ENCODE data around the gene CDH4. TPM values are rescaled to one million over a fixed set of nuclear protein-coding genes. Genes with fewer than 3 reads are reported as not detected.

CDH4 gene
- total and polyA plus RNA-seq, 2 of the 4 experiments (the other 2 are of a cell fraction): 1.6 to 3.5 TPM

DNA sequence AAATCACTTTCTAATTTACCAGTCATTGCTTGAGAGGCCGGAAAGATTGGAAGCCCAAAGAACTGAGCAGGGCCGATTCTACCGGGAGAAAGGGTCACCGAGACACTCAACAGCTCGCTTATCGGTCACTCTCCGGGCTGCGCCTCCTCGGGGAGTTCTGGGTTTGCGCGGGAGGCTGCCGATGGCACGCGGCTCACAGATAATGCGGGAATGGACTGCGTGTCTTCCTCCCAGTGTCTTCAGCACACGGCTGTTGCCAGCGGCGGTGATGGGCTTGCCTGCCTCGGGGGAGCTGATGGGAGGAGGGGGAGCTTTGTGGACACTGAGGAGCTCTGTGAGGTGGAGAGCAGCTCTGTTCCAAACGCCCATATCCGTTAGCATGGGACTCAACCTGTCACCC lies 314.6 kb downstream of the CDH4 start:
- Histone ChIP-seq H2AK9ac (replicated peaks; ENCODE audit: low read depth, low read length, poor library complexity) (no peak overlapping the region), H3K9me1 (ENCODE audit: insufficient read depth, low read length) (peaks cover 4% of the 10 kb centered on the region; the same call in 1 of the 2 replicates), H3K9me3 (ENCODE audit: control insufficient read depth, insufficient read depth, low read length) (no peaks in the 10 kb centered on the region; the same call in 1 of the 2 replicates), H3K23ac (ENCODE audit: low read depth, low read length) (no peak overlapping the region), H4K8ac (ENCODE audit: low read depth in 2 of 2, low read length in 2 of 2) (no peak overlapping the region), H3K79me1 (ENCODE audit: low read depth in 1 of 2, low read length in 2 of 2) (no peaks in the 10 kb centered on the region), H3K14ac (replicated peaks; ENCODE audit: low read depth, low read length) (no peak overlapping the region), H3K27me3 (ENCODE audit: control insufficient read depth, insufficient read depth, low read length) (no peaks in the 10 kb centered on the region), H2BK15ac (ENCODE audit: low read depth, low read length) (no peak overlapping the region), H3K27ac (ENCODE audit: insufficient read depth, low read length) (no peak overlapping the region), H4K20me1 (ENCODE audit: insufficient read depth, low read length) (no peaks in the 10 kb centered on the region), H4K5ac (ENCODE audit: low read depth, low read length) (no peak overlapping the region), H3K36me3 (ENCODE audit: control insufficient read depth, insufficient read depth, low read length) (no peaks in the 10 kb centered on the region), H3K4ac (ENCODE audit: low read depth, low read length) (no peak overlapping the region), H3K56ac (ENCODE audit: extremely low read depth, insufficient read depth, low read length) (no peak overlapping the region), H2BK5ac (ENCODE audit: low read depth, low read length, poor library complexity, severe bottlenecking) (no peak overlapping the region), H2AFZ (replicated peaks; ENCODE audit: low read length, poor library complexity) (no peak overlapping the region), H2BK20ac (ENCODE audit: low read depth, low read length) (no peak overlapping the region), H4K91ac (ENCODE audit: insufficient read depth, low read depth, low read length) (no peak overlapping the region), H3K4me1 (ENCODE audit: control insufficient read depth, insufficient read depth, low read length) (no peaks in the 10 kb centered on the region), H3K4me3 (ENCODE audit: insufficient read depth, low read depth, low read length) (no peak overlapping the region), H3K9ac (ENCODE audit: low read depth, low read length) (no peak overlapping the region), H3K18ac (ENCODE audit: low read depth, low read length) (no peak overlapping the region), H3K4me2 (ENCODE audit: low read depth, low read length) (no peak overlapping the region), H2AK5ac (ENCODE audit: low read depth, low read length) (no peak overlapping the region), H2BK120ac (ENCODE audit: low read depth, low read length) (no peak overlapping the region)
- dilution Hi-C loops (cut with HindIII; ENCODE audit: low sequenced_read_pairs, unreplicated experiment) (no loop called here), intact Hi-C loops (cut with micrococcal nuclease) (no loop called here), in situ Hi-C loops (cut with MboI; ENCODE audit: low sequenced_read_pairs) (no loop called here)
- ATAC-seq (ENCODE audit: low read depth): no peak
- no TSS peak for BruUV-seq (replicated peaks)
- POLR2A ChIA-PET (ENCODE audit: unreplicated experiment): no interaction called here
- TF ChIP-seq RFX5 (IDR thresholded peaks at IDR 0.05; ENCODE audit: low read depth, low read length) (no peak), NFE2L2 (IDR thresholded peaks at IDR 0.05; ENCODE audit: low read depth, low read length) (no peak), MAZ (IDR thresholded peaks at IDR 0.05; ENCODE audit: borderline replicate concordance, low read depth, low read length) (no peak), FOS (IDR thresholded peaks at IDR 0.05; ENCODE audit: low read depth, low read length) (no peak), BHLHE40 (IDR thresholded peaks at IDR 0.05; ENCODE audit: low read depth, low read length) (no peak), POLR2A (IDR thresholded peaks at IDR 0.05; ENCODE audit: low read depth, low read length) (no peak), RCOR1 (IDR thresholded peaks at IDR 0.05; ENCODE audit: insufficient replicate concordance, low read length) (no peak), SMC3 (IDR thresholded peaks at IDR 0.05; ENCODE audit: low read depth, low read length) (no peak), CEBPB (IDR thresholded peaks at IDR 0.05; ENCODE audit: low read depth, low read length) (no peak), MXI1 (IDR thresholded peaks at IDR 0.05; ENCODE audit: borderline replicate concordance, low read depth, low read length) (no peak)
- TF ChIP-seq, protein P1, sequence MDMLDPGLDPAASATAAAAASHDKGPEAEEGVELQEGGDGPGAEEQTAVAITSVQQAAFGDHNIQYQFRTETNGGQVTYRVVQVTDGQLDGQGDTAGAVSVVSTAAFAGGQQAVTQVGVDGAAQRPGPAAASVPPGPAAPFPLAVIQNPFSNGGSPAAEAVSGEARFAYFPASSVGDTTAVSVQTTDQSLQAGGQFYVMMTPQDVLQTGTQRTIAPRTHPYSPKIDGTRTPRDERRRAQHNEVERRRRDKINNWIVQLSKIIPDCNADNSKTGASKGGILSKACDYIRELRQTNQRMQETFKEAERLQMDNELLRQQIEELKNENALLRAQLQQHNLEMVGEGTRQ (IDR thresholded peaks at IDR 0.05; ENCODE audit: low read depth, low read length): no peak
- TF ChIP-seq, protein P2, sequence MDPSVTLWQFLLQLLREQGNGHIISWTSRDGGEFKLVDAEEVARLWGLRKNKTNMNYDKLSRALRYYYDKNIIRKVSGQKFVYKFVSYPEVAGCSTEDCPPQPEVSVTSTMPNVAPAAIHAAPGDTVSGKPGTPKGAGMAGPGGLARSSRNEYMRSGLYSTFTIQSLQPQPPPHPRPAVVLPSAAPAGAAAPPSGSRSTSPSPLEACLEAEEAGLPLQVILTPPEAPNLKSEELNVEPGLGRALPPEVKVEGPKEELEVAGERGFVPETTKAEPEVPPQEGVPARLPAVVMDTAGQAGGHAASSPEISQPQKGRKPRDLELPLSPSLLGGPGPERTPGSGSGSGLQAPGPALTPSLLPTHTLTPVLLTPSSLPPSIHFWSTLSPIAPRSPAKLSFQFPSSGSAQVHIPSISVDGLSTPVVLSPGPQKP (IDR thresholded peaks at IDR 0.05; ENCODE audit: borderline replicate concordance, low read depth, low read length): no peak
- TF ChIP-seq, protein P3, sequence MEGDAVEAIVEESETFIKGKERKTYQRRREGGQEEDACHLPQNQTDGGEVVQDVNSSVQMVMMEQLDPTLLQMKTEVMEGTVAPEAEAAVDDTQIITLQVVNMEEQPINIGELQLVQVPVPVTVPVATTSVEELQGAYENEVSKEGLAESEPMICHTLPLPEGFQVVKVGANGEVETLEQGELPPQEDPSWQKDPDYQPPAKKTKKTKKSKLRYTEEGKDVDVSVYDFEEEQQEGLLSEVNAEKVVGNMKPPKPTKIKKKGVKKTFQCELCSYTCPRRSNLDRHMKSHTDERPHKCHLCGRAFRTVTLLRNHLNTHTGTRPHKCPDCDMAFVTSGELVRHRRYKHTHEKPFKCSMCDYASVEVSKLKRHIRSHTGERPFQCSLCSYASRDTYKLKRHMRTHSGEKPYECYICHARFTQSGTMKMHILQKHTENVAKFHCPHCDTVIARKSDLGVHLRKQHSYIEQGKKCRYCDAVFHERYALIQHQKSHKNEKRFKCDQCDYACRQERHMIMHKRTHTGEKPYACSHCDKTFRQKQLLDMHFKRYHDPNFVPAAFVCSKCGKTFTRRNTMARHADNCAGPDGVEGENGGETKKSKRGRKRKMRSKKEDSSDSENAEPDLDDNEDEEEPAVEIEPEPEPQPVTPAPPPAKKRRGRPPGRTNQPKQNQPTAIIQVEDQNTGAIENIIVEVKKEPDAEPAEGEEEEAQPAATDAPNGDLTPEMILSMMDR (conservative IDR thresholded peaks at IDR 0.05; ENCODE audit: low read depth, low read length): no peak
- DNase-seq: no peak
- WGBS, 2 experiments (ENCODE audit: extremely low coverage in 2 of 2, insufficient read length in 1 of 2): 87% methylated on average over 10 of the region's 22 CpGs; no CpG with 5 or more reads in 1 of the 2 experiments
- CTCF ChIA-PET: no interaction called here

All from IMR-90 (cell line).